ENCODE results near the gene HS3ST1.

The HS3ST1 gene

GRCh38 chr4:11428231-11428898, at the start of gene HS3ST1:
Gene HS3ST1, minus strand, starts transcription at chr4:11428894. Its CDS starts 28,889 bp downstream, at chr4:11400005.
- DNase-seq: no peak

GRCh38 chr4:11475871-11476270, 47.2 kb upstream of the HS3ST1 start:
- no peak for DNase-seq

- DNase-seq: no peak
These were observed 45.5 kb upstream of the HS3ST1 start for GRCh38 chr4:11474146-11474545.

GRCh38 chr4:11472535-11472934, 43.8 kb upstream of the HS3ST1 start:
- DNase-seq: no peak

- peak; percentile 65 for DNase-seq
These were observed 42.9 kb upstream of the HS3ST1 start for GRCh38 chr4:11471618-11472017.

GRCh38 chr4:11471046-11471441, 42.4 kb upstream of the HS3ST1 start:
- DNase-seq: no peak

GRCh38 chr4:11470438-11471045, 41.8 kb upstream of the HS3ST1 start:
- no peak for DNase-seq

GRCh38 chr4:11469650-11470437, 41.1 kb upstream of the HS3ST1 start:
- no peak for DNase-seq

- DNase-seq: no peak
These were observed 40.2 kb upstream of the HS3ST1 start for GRCh38 chr4:11468901-11469300.

GRCh38 chr4:11467931-11468330, 39.2 kb upstream of the HS3ST1 start:
- no peak for DNase-seq

- DNase-seq: no peak
These were observed 35.0 kb upstream of the HS3ST1 start for GRCh38 chr4:11463707-11464106.

GRCh38 chr4:11456401-11456800, 27.7 kb upstream of the HS3ST1 start:
- DNase-seq: no peak

- no peak for DNase-seq
These were observed 26.6 kb upstream of the HS3ST1 start for GRCh38 chr4:11455201-11455835.

GRCh38 chr4:11451716-11452115, 23.0 kb upstream of the HS3ST1 start:
- no peak for DNase-seq

GRCh38 chr4:11446155-11446811, 17.6 kb upstream of the HS3ST1 start:
- DNase-seq: no peak

- DNase-seq: no peak
These were observed 12.5 kb upstream of the HS3ST1 start for GRCh38 chr4:11441194-11441556.

GRCh38 chr4:11440481-11441193, 11.9 kb upstream of the HS3ST1 start:
- DNase-seq: no peak

- DNase-seq: no peak
These were observed 11.1 kb upstream of the HS3ST1 start for GRCh38 chr4:11439836-11440235.

- DNase-seq: no peak
These were observed 10.0 kb upstream of the HS3ST1 start for GRCh38 chr4:11438647-11439046.

- DNase-seq: no peak
These were observed 8.0 kb upstream of the HS3ST1 start for GRCh38 chr4:11436673-11437072.

GRCh38 chr4:11436084-11436483, 7.4 kb upstream of the HS3ST1 start:
- DNase-seq: no peak

GRCh38 chr4:11435557-11435956, 6.9 kb upstream of the HS3ST1 start:
- DNase-seq: no peak

Data from hematopoietic multipotent progenitor cell treated with erythropoietin and hydrocortisone succinate and interleukin-3 and kit ligand, for 4 days (in vitro differentiated cells).